HEK293 (cell line): ENCODE results near the gene TCF7L1.

Experiments
- KLF8 ChIP-seq: fragments of 450-650 bp; formaldehyde crosslinking; IDR thresholded peaks from 2 replicates; pipeline ENCODE4 v1.5.1; 2016; ENCODE audit warnings: missing biosample characterization, missing genetic modification characterization
- YY1 ChIP-seq: fragments of 450-650 bp; formaldehyde crosslinking; IDR thresholded peaks from 2 replicates; pipeline ENCODE4 v1.5.1; 2018; ENCODE audit warnings: missing biosample characterization, missing genetic modification characterization
- ZNF169 ChIP-seq: fragments of 450-650 bp; formaldehyde crosslinking; IDR thresholded peaks from 2 replicates; pipeline ENCODE4 v1.5.1; 2016; ENCODE audit warnings: missing biosample characterization, missing genetic modification characterization
- ZNF174 ChIP-seq: fragments of 450-650 bp; formaldehyde crosslinking; IDR thresholded peaks from 2 replicates; pipeline ENCODE4 v1.5.0; 2017; ENCODE audit warnings: missing biosample characterization, mild to moderate bottlenecking, missing genetic modification characterization
- ZNF23 ChIP-seq: fragments of 450-650 bp; formaldehyde crosslinking; IDR thresholded peaks from 2 replicates; pipeline ENCODE4 v1.5.1; 2016; ENCODE audit warnings: missing biosample characterization, missing genetic modification characterization, borderline replicate concordance
- ZNF274 ChIP-seq, 2 experiments: fragments of 200-500 bp in 1 of 2; fragments of 450-650 bp in 1 of 2; sonication (Bioruptor generic) in 1 of 2; formaldehyde crosslinking in 1 of 2; IDR thresholded peaks; 2 replicates each; pipeline versions ENCODE4 v1.5.1 to v1.6.1; 2014 to 2016; ENCODE audit warnings: borderline replicate concordance in 1 of 2, inconsistent platforms in 1 of 2, low read length in 1 of 2, missing biosample characterization in 1 of 2, missing genetic modification characterization in 1 of 2
- ZNF610 ChIP-seq: fragments of 450-650 bp; formaldehyde crosslinking; IDR thresholded peaks from 2 replicates; pipeline ENCODE4 v1.5.1; 2016; ENCODE audit warnings: missing biosample characterization, missing genetic modification characterization, borderline replicate concordance
- TF ChIP-seq, protein P1 (sequence below): fragments of 450-650 bp; formaldehyde crosslinking; IDR thresholded peaks from 2 replicates; pipeline ENCODE4 v1.5.1; 2016; ENCODE audit warnings: missing biosample characterization, missing genetic modification characterization
- TF ChIP-seq, protein P2 (sequence below): sonication (generic); formaldehyde crosslinking; IDR thresholded peaks from 2 replicates; pipeline ENCODE4 v1.8.1; 2022; ENCODE audit warnings: mild to moderate bottlenecking, moderate library complexity, missing genetic modification reagents
- TF ChIP-seq, protein P3 (sequence below): fragments of 450-650 bp; formaldehyde crosslinking; IDR thresholded peaks from 2 replicates; pipeline ENCODE4 v1.5.1; 2016; ENCODE audit warnings: missing biosample characterization, missing genetic modification characterization
- TF ChIP-seq, protein P4 (sequence below): fragments of 450-650 bp; formaldehyde crosslinking; IDR thresholded peaks from 2 replicates; pipeline ENCODE4 v1.5.1; 2016; ENCODE audit warnings: missing biosample characterization, missing genetic modification characterization
- TF ChIP-seq, protein P5 (sequence below): fragments of 450-650 bp; formaldehyde crosslinking; IDR thresholded peaks from 2 replicates; pipeline ENCODE4 v1.5.1; 2016; ENCODE audit warnings: missing biosample characterization, missing genetic modification characterization
- TF ChIP-seq, protein P6 (sequence below): fragments of 450-650 bp; formaldehyde crosslinking; conservative IDR thresholded peaks from 2 replicates; pipeline ENCODE4 v1.5.1; 2016; ENCODE audit warnings: low read depth, missing biosample characterization, missing genetic modification characterization

DNA sequence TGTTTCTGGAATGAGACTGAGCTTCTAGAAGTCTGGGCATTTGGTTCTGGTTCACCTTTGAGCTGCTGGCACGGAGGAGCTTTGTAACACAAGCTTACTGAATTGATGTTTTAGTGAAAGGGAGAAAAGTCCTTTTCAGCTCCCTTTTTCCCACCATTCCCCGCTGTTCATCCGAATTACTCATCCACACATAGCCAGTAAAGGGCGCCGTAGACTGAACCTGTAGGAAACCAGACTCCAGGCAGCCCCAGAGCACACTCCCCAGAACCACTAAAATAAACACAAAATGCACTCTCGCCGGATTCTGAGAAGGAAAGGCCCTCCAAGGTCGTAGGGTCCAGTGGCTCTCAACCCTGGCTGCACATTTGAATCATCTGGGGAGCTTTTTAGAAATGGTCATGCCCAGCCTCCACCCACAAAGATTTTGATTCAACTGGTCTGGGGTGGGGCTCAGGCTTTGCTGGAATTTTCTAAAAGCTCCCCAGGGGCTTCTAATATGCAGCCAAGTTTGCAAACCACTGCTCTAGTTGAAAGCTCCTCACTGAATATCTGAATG lies 29.6 kb downstream of the TCF7L1 start:
- TF ChIP-seq ZNF274 (IDR thresholded peaks at IDR 0.05; ENCODE audit: low read length): no peak
- TF ChIP-seq ZNF274 (tag by site-specific recombination; IDR thresholded peaks at IDR 0.05; ENCODE audit: borderline replicate concordance): no peak
- TF ChIP-seq, protein P1, sequence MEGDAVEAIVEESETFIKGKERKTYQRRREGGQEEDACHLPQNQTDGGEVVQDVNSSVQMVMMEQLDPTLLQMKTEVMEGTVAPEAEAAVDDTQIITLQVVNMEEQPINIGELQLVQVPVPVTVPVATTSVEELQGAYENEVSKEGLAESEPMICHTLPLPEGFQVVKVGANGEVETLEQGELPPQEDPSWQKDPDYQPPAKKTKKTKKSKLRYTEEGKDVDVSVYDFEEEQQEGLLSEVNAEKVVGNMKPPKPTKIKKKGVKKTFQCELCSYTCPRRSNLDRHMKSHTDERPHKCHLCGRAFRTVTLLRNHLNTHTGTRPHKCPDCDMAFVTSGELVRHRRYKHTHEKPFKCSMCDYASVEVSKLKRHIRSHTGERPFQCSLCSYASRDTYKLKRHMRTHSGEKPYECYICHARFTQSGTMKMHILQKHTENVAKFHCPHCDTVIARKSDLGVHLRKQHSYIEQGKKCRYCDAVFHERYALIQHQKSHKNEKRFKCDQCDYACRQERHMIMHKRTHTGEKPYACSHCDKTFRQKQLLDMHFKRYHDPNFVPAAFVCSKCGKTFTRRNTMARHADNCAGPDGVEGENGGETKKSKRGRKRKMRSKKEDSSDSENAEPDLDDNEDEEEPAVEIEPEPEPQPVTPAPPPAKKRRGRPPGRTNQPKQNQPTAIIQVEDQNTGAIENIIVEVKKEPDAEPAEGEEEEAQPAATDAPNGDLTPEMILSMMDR (tag by site-specific recombination): no peak
- TF ChIP-seq, protein P2, sequence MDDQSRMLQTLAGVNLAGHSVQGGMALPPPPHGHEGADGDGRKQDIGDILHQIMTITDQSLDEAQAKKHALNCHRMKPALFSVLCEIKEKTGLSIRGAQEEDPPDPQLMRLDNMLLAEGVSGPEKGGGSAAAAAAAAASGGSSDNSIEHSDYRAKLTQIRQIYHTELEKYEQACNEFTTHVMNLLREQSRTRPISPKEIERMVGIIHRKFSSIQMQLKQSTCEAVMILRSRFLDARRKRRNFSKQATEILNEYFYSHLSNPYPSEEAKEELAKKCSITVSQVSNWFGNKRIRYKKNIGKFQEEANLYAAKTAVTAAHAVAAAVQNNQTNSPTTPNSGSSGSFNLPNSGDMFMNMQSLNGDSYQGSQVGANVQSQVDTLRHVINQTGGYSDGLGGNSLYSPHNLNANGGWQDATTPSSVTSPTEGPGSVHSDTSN: no peak
- TF ChIP-seq ZNF610 (tag by site-specific recombination): no peak
- TF ChIP-seq, protein P3, sequence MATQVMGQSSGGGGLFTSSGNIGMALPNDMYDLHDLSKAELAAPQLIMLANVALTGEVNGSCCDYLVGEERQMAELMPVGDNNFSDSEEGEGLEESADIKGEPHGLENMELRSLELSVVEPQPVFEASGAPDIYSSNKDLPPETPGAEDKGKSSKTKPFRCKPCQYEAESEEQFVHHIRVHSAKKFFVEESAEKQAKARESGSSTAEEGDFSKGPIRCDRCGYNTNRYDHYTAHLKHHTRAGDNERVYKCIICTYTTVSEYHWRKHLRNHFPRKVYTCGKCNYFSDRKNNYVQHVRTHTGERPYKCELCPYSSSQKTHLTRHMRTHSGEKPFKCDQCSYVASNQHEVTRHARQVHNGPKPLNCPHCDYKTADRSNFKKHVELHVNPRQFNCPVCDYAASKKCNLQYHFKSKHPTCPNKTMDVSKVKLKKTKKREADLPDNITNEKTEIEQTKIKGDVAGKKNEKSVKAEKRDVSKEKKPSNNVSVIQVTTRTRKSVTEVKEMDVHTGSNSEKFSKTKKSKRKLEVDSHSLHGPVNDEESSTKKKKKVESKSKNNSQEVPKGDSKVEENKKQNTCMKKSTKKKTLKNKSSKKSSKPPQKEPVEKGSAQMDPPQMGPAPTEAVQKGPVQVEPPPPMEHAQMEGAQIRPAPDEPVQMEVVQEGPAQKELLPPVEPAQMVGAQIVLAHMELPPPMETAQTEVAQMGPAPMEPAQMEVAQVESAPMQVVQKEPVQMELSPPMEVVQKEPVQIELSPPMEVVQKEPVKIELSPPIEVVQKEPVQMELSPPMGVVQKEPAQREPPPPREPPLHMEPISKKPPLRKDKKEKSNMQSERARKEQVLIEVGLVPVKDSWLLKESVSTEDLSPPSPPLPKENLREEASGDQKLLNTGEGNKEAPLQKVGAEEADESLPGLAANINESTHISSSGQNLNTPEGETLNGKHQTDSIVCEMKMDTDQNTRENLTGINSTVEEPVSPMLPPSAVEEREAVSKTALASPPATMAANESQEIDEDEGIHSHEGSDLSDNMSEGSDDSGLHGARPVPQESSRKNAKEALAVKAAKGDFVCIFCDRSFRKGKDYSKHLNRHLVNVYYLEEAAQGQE (tag by site-specific recombination): no peak
- no peak for TF ChIP-seq ZNF174 (tag by site-specific recombination)
- TF ChIP-seq KLF8 (tag by site-specific recombination): no peak
- no peak for TF ChIP-seq ZNF23 (tag by site-specific recombination)
- TF ChIP-seq, protein P4, sequence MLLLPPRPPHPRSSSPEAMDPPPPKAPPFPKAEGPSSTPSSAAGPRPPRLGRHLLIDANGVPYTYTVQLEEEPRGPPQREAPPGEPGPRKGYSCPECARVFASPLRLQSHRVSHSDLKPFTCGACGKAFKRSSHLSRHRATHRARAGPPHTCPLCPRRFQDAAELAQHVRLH (tag by site-specific recombination): no peak
- no peak for TF ChIP-seq YY1 (tag by site-specific recombination)
- TF ChIP-seq, protein P5, sequence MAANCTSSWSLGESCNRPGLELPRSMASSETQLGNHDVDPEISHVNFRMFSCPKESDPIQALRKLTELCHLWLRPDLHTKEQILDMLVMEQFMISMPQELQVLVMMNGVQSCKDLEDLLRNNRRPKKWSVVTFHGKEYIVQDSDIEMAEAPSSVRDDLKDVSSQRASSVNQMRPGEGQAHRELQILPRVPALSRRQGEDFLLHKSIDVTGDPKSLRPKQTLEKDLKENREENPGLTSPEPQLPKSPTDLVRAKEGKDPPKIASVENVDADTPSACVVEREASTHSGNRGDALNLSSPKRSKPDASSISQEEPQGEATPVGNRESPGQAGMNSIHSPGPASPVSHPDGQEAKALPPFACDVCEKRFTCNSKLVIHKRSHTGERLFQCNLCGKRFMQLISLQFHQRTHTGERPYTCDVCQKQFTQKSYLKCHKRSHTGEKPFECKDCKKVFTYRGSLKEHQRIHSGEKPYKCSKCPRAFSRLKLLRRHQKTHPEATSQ (tag by site-specific recombination): no peak
- TF ChIP-seq, protein P6, sequence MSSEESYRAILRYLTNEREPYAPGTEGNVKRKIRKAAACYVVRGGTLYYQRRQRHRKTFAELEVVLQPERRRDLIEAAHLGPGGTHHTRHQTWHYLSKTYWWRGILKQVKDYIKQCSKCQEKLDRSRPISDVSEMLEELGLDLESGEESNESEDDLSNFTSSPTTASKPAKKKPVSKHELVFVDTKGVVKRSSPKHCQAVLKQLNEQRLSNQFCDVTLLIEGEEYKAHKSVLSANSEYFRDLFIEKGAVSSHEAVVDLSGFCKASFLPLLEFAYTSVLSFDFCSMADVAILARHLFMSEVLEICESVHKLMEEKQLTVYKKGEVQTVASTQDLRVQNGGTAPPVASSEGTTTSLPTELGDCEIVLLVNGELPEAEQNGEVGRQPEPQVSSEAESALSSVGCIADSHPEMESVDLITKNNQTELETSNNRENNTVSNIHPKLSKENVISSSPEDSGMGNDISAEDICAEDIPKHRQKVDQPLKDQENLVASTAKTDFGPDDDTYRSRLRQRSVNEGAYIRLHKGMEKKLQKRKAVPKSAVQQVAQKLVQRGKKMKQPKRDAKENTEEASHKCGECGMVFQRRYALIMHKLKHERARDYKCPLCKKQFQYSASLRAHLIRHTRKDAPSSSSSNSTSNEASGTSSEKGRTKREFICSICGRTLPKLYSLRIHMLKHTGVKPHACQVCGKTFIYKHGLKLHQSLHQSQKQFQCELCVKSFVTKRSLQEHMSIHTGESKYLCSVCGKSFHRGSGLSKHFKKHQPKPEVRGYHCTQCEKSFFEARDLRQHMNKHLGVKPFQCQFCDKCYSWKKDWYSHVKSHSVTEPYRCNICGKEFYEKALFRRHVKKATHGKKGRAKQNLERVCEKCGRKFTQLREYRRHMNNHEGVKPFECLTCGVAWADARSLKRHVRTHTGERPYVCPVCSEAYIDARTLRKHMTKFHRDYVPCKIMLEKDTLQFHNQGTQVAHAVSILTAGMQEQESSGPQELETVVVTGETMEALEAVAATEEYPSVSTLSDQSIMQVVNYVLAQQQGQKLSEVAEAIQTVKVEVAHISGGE (tag by site-specific recombination): no peak
- TF ChIP-seq ZNF169: no peak
